Lung (tissue), 12 donors: ENCODE data around the gene TRAP1. TPM values are rescaled to one million over a fixed set of nuclear protein-coding genes. Genes with fewer than 3 reads are reported as not detected.

Source experiments
- ATAC-seq: fragments of 200-7000 bp; cut with Tn5 transposase; one replicate; pipeline ENCODE4 v1.9.1; 2020; ENCODE audit warnings: moderate number of reproducible peaks; ENCODE audit not compliant: insufficient read depth, low FRiP score
- DNase-seq, 3 donors: peaks; one replicate each; pipeline ENCODE4 v3.0.0-alpha.2; 2013 to 2017
- H3K27ac ChIP-seq, 2 donors: one replicate each; pipeline ENCODE4 v1.5.1; 2013; ENCODE audit warnings: mild to moderate bottlenecking in 2 of 2, moderate library complexity in 2 of 2, control low read depth in 1 of 2, inconsistent platforms in 1 of 2, low read depth in 1 of 2, low read length in 1 of 2
- H3K27me3 ChIP-seq, 3 donors: one replicate each; pipeline ENCODE4 v1.5.1; 2013; ENCODE audit warnings: low read length in 2 of 3; ENCODE audit not compliant: control insufficient read depth in 3 of 3, insufficient read depth in 3 of 3
- H3K36me3 ChIP-seq, 4 donors: one replicate each; pipeline ENCODE4 v1.5.1; 2013; ENCODE audit warnings: low read length in 4 of 4, mild to moderate bottlenecking in 1 of 4, moderate library complexity in 1 of 4; ENCODE audit not compliant: control insufficient read depth in 4 of 4, insufficient read depth in 4 of 4
- H3K4me1 ChIP-seq, 5 donors: one replicate each; pipeline ENCODE4 v1.5.1; 2013; ENCODE audit warnings: low read length in 5 of 5, mild to moderate bottlenecking in 2 of 5, moderate library complexity in 1 of 5; ENCODE audit not compliant: control insufficient read depth in 5 of 5, insufficient read depth in 5 of 5
- H3K4me3 ChIP-seq: one replicate; pipeline ENCODE4 v1.5.1; 2013; ENCODE audit warnings: mild to moderate bottlenecking, control low read depth, moderate library complexity
- H3K9ac ChIP-seq, 2 donors: one replicate each; pipeline ENCODE4 v1.5.1; 2013; ENCODE audit warnings: low read length in 2 of 2, control low read depth in 1 of 2; ENCODE audit not compliant: insufficient read depth in 1 of 2
- H3K9me3 ChIP-seq, 4 donors: one replicate each; pipeline ENCODE4 v1.5.1; 2013; ENCODE audit warnings: low read length in 3 of 4, mild to moderate bottlenecking in 1 of 4, moderate library complexity in 1 of 4; ENCODE audit not compliant: control insufficient read depth in 4 of 4, insufficient read depth in 3 of 4
- CTCF ChIP-seq: IDR thresholded peaks from 2 replicates; pipeline ENCODE4 v1.5.1; 2012; ENCODE audit warnings: mild to moderate bottlenecking; ENCODE audit errors: control extremely low read depth, extremely low read depth
- WGBS, 2 donors: extraction: QIAGEN DNeasy Blood & Tissue Kit; methylation state at CpG; one replicate each; pipeline ENCODE4 v1.1.7; 2013; 5-methylcytosine and 5-hydroxymethylcytosine counted together
- polyA plus RNA-seq, 2 donors: library from polyadenylated mRNA; stranded (reverse); fragments of 200-250 nt; gene quantifications; one replicate each; pipeline ENCODE4 v1.2.1, GENCODE V29; 2013
- total RNA-seq, 2 donors: library from RNA; depleted of rRNA in 1 of 2; stranded (reverse); fragments of >200 nt in 1 of 2; gene quantifications; one replicate each; pipeline ENCODE4 v1.2.1, GENCODE V29; 2014 to 2021
- donor health status: control.
- donor health status: control.
- donor health status: Bipolar disorder and iron deficiency.
- donor health status: healthy.
- donor health status: DM: yes; HTN: yes; CAD: no.

Gene TRAP1
- total and polyA plus RNA-seq, 4 donors = 44.8 to 94.3 (median 58.8) TPM

GRCh38 chr16:3640632-3641501, 76.5 kb downstream of the TRAP1 start:
- H3K4me1 ChIP-seq = peaks cover 0 to 10% (median 8%) of the 10 kb centered on the region in 5 donors
- TF ChIP-seq CTCF = no peak
- H3K36me3 ChIP-seq = peaks cover 0 to 12% (median 3%) of the 10 kb centered on the region in 4 donors
- H3K4me3 ChIP-seq = no peak overlapping the region
- ATAC-seq (no peak), DNase-seq (no peak)
- 96 to 98% methylated on average over 17 of the region's 17 CpGs for WGBS, 2 donors
- H3K27ac ChIP-seq = no peak overlapping the region
- H3K9me3 ChIP-seq = no peaks in the 10 kb centered on the region
- no peaks in the 10 kb centered on the region for H3K27me3 ChIP-seq
- H3K9ac ChIP-seq = no peak overlapping the region

GRCh38 chr16:3640207-3640606, 77.1 kb downstream of the TRAP1 start:
- peaks cover 0 to 8% (median 3%) of the 10 kb centered on the region in 5 donors for H3K4me1 ChIP-seq
- DNase-seq (no peak), ATAC-seq (no peak)
- H3K36me3 ChIP-seq = peaks cover 0 to 10% (median 3%) of the 10 kb centered on the region in 4 donors
- no peak overlapping the region for H3K9ac ChIP-seq
- no peaks in the 10 kb centered on the region for H3K9me3 ChIP-seq
- no peak for TF ChIP-seq CTCF
- no peak overlapping the region for H3K27ac ChIP-seq
- WGBS, 2 donors = 95 to 98% methylated on average over 3 of the region's 3 CpGs
- H3K27me3 ChIP-seq = no peaks in the 10 kb centered on the region
- no peak overlapping the region for H3K4me3 ChIP-seq

GRCh38 chr16:3638916-3639644, 78.2 kb downstream of the TRAP1 start:
- Histone ChIP-seq H3K4me1 (peaks cover 0 to 8% (median 0%) of the 10 kb centered on the region in 5 donors), H3K36me3 (peaks cover 0 to 10% (median 3%) of the 10 kb centered on the region in 4 donors), H3K27me3 (no peaks in the 10 kb centered on the region), H3K27ac (no peak overlapping the region), H3K9ac (no peak overlapping the region), H3K9me3 (no peaks in the 10 kb centered on the region), H3K4me3 (no peak overlapping the region)
- 95 to 96% methylated on average over 13 of the region's 13 CpGs for WGBS, 2 donors
- no peak for TF ChIP-seq CTCF
- ATAC-seq (no peak), DNase-seq (no peak)
